ENCODE measurements around the gene OLFML1. TPM values are rescaled to one million over a fixed set of nuclear protein-coding genes. Genes with fewer than 3 reads are reported as not detected.

Gene OLFML1
- total and polyA plus RNA-seq, 2 of the 13 experiments (the other 11 are each of a cell fraction or from before 2014, with no cell fraction given) = 0.89 to 0.90 TPM

- TF ChIP-seq, protein P1, sequence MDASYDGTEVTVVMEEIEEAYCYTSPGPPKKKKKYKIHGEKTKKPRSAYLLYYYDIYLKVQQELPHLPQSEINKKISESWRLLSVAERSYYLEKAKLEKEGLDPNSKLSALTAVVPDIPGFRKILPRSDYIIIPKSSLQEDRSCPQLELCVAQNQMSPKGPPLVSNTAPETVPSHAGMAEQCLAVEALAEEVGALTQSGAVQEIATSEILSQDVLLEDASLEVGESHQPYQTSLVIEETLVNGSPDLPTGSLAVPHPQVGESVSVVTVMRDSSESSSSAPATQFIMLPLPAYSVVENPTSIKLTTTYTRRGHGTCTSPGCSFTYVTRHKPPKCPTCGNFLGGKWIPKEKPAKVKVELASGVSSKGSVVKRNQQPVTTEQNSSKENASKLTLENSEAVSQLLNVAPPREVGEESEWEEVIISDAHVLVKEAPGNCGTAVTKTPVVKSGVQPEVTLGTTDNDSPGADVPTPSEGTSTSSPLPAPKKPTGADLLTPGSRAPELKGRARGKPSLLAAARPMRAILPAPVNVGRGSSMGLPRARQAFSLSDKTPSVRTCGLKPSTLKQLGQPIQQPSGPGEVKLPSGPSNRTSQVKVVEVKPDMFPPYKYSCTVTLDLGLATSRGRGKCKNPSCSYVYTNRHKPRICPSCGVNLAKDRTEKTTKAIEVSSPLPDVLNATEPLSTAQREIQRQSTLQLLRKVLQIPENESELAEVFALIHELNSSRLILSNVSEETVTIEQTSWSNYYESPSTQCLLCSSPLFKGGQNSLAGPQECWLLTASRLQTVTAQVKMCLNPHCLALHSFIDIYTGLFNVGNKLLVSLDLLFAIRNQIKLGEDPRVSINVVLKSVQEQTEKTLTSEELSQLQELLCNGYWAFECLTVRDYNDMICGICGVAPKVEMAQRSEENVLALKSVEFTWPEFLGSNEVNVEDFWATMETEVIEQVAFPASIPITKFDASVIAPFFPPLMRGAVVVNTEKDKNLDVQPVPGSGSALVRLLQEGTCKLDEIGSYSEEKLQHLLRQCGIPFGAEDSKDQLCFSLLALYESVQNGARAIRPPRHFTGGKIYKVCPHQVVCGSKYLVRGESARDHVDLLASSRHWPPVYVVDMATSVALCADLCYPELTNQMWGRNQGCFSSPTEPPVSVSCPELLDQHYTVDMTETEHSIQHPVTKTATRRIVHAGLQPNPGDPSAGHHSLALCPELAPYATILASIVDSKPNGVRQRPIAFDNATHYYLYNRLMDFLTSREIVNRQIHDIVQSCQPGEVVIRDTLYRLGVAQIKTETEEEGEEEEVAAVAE (CRISPR knock-in tag; IDR thresholded peaks at IDR 0.05; ENCODE audit: borderline replicate concordance) = peak; percentile 38; the same call in 1 of the 2 replicates
- TF ChIP-seq, protein P2, sequence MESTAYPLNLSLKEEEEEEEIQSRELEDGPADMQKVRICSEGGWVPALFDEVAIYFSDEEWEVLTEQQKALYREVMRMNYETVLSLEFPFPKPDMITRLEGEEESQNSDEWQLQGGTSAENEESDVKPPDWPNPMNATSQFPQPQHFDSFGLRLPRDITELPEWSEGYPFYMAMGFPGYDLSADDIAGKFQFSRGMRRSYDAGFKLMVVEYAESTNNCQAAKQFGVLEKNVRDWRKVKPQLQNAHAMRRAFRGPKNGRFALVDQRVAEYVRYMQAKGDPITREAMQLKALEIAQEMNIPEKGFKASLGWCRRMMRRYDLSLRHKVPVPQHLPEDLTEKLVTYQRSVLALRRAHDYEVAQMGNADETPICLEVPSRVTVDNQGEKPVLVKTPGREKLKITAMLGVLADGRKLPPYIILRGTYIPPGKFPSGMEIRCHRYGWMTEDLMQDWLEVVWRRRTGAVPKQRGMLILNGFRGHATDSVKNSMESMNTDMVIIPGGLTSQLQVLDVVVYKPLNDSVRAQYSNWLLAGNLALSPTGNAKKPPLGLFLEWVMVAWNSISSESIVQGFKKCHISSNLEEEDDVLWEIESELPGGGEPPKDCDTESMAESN (CRISPR knock-in tag; conservative IDR thresholded peaks at IDR 0.05) = peak; percentile 43; the same call in 1 of the 2 replicates
- no peak for TF ChIP-seq POLR2AphosphoS2 (IDR thresholded peaks at IDR 0.05; ENCODE audit: low read depth, low read length)
- TF ChIP-seq, protein P3, sequence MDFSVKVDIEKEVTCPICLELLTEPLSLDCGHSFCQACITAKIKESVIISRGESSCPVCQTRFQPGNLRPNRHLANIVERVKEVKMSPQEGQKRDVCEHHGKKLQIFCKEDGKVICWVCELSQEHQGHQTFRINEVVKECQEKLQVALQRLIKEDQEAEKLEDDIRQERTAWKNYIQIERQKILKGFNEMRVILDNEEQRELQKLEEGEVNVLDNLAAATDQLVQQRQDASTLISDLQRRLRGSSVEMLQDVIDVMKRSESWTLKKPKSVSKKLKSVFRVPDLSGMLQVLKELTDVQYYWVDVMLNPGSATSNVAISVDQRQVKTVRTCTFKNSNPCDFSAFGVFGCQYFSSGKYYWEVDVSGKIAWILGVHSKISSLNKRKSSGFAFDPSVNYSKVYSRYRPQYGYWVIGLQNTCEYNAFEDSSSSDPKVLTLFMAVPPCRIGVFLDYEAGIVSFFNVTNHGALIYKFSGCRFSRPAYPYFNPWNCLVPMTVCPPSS (IDR thresholded peaks at IDR 0.05) = no peak
- TF ChIP-seq MBNL3 (CRISPR knock-in tag; conservative IDR thresholded peaks at IDR 0.05) = no peak
- no peak for TF ChIP-seq HNRNPH1 (optimal IDR thresholded peaks at IDR 0.05; ENCODE audit: low read depth, low read length)
- TF ChIP-seq ATF7 (IDR thresholded peaks at IDR 0.05) = no peak
- TF ChIP-seq ATF7 (CRISPR knock-in tag; IDR thresholded peaks at IDR 0.05) = no peak
- peak; percentile 56; the same call in 1 of the 2 replicates for TF ChIP-seq PRDM10 (CRISPR knock-in tag; IDR thresholded peaks at IDR 0.05; ENCODE audit: low read depth)
- TF ChIP-seq ASH2L (IDR thresholded peaks at IDR 0.05; ENCODE audit: insufficient read length, low read depth, low read length) = peak; percentile 56
- peak; percentile 97 for TF ChIP-seq HNF4G (IDR thresholded peaks at IDR 0.05; ENCODE audit: borderline replicate concordance, low read depth, low read length)
- TF ChIP-seq HNF4G (CRISPR knock-in tag; IDR thresholded peaks at IDR 0.05; ENCODE audit: borderline replicate concordance, low read depth) = peak; percentile 98
- TF ChIP-seq YEATS2 (CRISPR knock-in tag; IDR thresholded peaks at IDR 0.05; ENCODE audit: borderline replicate concordance) = peak; percentile 52; the same call in 1 of the 2 replicates
- TF ChIP-seq KDM2A (CRISPR knock-in tag; IDR thresholded peaks at IDR 0.05; ENCODE audit: borderline replicate concordance, low read depth) = no peak
- no peak for TF ChIP-seq SRSF4 (IDR thresholded peaks at IDR 0.05; ENCODE audit: low read depth, low read length, poor library complexity, severe bottlenecking)
- TF ChIP-seq, protein P4, sequence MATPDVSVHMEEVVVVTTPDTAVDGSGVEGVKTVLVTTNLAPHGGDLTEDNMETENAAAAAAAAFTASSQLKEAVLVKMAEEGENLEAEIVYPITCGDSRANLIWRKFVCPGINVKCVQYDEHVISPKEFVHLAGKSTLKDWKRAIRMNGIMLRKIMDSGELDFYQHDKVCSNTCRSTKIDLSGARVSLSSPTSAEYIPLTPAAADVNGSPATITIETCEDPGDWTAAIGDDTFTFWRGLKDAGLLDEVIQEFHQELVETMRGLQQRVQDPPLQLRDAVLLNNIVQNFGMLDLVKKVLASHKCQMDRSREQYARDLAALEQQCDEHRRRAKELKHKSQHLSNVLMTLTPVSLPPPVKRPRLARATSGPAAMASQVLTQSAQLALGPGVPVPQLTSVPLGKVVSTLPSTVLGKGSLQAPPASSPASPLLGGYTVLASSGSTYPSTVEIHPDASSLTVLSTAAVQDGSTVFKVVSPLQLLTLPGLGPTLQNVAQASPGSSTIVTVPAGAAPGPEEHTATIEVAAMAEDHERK (CRISPR knock-in tag; IDR thresholded peaks at IDR 0.05; ENCODE audit: low read depth) = no peak
These were observed 40.1 kb downstream of the OLFML1 start (continued) for GRCh38 chr11:7525424-7525823.

Measured in HepG2 (cell line).